Fibroblast of the aortic adventitia (primary cell): ENCODE results near the gene TTC39B. TPM values are rescaled to one million over a fixed set of nuclear protein-coding genes. Genes with fewer than 3 reads are reported as not detected.

ENCODE experiments used
- DNase-seq: peaks from one replicate; pipeline ENCODE4 v3.0.0-alpha.2; 2010; ENCODE audit warnings: low read depth
- H3K4me3 ChIP-seq: 2 replicates; pipeline ENCODE4 v1.5.1; 2011; ENCODE audit warnings: low read depth, mild to moderate bottlenecking, control low read depth, low read length, moderate library complexity
- total RNA-seq: library from RNA; depleted of rRNA; stranded (reverse); fragments of >200 nt; gene quantifications from 2 replicates; pipeline ENCODE4 v1.2.3, GENCODE V29; 2012; ENCODE audit warnings: low replicate concordance
- TF ChIP-seq, protein P1 (sequence below): IDR thresholded peaks from 2 replicates; pipeline ENCODE4 v1.5.1; 2011; ENCODE audit warnings: mild to moderate bottlenecking, low read length, control low read depth, inconsistent platforms; ENCODE audit not compliant: insufficient read depth

The TTC39B gene
- total RNA-seq, 1 donor: 22.1 TPM

DNA sequence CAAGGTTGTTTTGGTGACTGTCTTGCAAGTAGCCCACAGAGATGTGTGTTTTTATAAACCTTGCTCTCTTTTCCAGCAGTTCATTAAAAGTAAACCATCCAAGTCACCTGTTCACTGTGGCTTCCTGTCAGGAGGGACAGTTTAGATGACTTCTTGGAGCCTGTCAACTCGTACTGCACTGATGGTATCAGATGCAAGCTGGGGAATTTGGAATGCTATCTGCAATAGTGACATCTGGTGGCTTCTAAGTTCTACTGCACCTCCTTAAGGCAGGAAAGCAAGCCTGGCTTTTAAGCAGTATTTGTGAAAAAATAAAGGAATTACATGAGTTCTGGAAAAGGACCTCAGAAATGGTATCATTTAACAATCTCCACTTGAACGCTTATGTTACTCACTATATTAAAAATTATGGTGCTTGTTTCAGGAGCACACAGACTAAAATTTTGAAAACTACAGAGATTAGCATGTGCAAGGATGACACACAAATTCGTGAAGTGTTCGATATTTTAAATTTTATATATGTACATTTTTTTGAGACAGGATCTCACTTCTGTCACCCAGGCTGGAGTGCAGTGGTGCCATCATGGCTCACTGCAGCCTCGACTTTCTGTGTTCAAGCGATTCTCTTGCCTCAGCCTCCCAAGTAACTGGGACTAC lies 164.0 kb downstream of the TTC39B start:
- DNase-seq: peak; percentile 73
- H3K4me3 ChIP-seq: no peak overlapping the region
- TF ChIP-seq, protein P1, sequence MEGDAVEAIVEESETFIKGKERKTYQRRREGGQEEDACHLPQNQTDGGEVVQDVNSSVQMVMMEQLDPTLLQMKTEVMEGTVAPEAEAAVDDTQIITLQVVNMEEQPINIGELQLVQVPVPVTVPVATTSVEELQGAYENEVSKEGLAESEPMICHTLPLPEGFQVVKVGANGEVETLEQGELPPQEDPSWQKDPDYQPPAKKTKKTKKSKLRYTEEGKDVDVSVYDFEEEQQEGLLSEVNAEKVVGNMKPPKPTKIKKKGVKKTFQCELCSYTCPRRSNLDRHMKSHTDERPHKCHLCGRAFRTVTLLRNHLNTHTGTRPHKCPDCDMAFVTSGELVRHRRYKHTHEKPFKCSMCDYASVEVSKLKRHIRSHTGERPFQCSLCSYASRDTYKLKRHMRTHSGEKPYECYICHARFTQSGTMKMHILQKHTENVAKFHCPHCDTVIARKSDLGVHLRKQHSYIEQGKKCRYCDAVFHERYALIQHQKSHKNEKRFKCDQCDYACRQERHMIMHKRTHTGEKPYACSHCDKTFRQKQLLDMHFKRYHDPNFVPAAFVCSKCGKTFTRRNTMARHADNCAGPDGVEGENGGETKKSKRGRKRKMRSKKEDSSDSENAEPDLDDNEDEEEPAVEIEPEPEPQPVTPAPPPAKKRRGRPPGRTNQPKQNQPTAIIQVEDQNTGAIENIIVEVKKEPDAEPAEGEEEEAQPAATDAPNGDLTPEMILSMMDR: peak; percentile 94

DNA sequence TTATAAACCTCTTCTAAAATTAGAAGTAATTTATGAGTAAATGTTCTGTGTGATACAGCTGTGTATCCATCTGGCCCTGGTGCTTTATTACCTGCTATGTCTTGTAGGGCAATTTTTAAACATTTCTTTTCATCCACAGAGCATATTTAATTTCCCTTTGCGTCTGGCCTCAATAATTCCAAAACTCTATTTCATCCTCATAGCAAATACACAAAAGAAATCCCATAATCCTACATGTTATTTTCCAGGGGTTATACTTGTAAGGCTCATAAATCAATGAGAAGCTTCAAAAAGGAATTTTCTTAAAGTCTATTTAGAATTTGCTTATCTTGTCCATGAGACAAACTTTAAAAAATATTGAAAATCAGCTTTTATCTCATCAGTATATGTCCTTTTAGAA lies 167.0 kb downstream of the TTC39B start:
- DNase-seq: no peak
- no peak overlapping the region for H3K4me3 ChIP-seq
- TF ChIP-seq, protein P1: no peak

DNA sequence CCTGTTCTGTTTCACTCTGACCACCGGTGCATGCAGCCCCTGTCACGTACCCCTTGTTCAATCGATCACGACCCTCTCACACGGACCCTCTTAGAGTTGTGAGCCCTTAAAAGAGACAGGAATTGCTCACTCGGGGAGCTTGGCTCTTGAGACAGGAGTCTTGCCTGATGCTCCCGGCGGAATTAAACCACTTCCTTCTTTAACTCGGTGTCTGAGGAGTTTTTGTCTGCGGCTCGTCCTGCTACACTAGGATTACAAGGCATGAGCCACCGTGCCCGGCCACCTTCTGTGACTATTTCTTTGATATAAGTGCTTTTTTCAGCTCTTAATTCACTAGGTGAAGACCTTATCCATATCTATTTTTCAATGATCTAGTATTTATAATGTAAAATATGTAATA lies 167.5 kb downstream of the TTC39B start:
- TF ChIP-seq, protein P1: no peak
- no peak overlapping the region for H3K4me3 ChIP-seq
- no peak for DNase-seq

DNA sequence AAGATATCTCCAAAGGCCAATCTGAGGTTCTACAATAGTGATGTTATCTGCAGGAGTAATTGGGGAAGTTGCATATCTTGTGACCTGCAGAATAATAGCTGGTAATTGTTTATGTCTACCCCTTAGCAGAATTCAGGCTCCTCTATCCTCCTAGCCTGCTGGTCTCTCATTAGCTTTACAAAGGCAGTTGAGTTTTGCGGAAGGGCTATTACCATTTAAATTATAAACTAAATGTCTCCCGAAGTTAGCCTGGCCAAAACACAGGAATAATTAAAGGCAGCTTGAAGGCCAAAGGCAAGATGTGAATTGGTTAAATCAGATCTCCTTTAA lies 168.7 kb downstream of the TTC39B start:
- H3K4me3 ChIP-seq: no peak overlapping the region
- DNase-seq: no peak
- TF ChIP-seq, protein P1: no peak

DNA sequence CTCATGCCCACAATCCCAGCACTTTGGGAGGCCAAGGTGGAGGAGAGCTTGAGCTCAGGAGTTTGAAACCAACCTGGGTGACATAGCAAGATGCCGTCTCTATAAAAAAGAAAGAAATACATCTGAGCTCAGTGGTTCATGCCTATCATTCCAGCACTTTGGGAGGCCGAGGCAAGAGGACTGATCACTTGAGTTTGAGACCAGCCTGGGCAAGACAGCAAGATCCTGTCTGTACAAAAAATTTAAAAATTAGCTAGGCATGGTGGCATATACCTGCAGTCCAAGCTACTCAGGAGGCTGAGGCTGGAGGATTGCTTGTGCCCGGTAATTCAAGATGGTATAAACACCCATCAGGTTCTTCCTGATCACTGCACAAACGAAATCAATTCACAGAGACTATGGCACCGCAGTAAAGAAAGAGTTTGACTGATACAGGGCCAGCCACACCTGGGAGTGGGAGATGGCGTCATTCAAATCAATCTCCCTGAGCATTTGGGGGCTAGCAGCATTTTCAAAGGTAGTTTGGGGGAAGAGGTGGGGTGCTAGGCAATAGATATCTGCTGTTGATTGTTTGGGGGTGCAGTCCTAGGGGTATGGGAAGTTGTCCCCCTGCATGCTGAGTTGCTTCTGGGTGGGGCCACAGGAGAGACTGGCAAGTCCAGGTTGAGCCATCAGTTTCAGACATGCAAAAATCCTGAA lies 169.2 kb downstream of the TTC39B start:
- no peak overlapping the region for H3K4me3 ChIP-seq
- DNase-seq: no peak
- TF ChIP-seq, protein P1: no peak

DNA sequence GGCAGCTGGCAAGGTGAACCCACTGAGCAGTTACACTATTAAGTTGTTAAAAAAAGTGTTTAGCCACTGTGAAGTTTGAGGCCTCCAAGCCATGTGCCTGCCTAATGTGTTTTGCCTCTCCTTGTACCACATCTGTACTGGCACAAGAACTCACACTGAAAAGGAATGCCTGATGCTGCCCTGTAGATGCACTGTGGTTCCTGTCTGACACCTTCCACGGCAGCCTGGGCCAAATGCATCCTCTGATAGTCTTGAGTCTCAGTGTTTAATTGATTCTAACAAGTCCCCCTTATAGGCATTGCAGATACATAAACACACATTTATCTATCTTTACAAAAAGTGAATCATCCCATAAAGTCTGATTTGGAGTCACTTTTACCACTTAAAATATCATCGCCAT lies 169.9 kb downstream of the TTC39B start:
- H3K4me3 ChIP-seq: no peak overlapping the region
- DNase-seq: no peak
- TF ChIP-seq, protein P1: no peak
